RWPE1 (cell line): ENCODE results near the gene EIF5AL1.
"Not testable (repeated sequence)": the region's sequence is repeated elsewhere in the genome, so short reads cannot be mapped to it uniquely, and the experiment has no call there.

ENCODE experiments used
- CTCF ChIA-PET: fragments of 350-600 bp; sonication (Branson Sonifier 250); formaldehyde crosslinking; extraction: SDS; loops from one replicate; lab custom pipeline; 2021; lab: Yijun Ruan, JAX
- POLR2A ChIA-PET: fragments of 400-600 bp; formaldehyde crosslinking; extraction: SDS; loops from one replicate; lab custom pipeline; 2020; ENCODE audit warnings: antibody characterized with exemption; ENCODE audit not compliant: low non-redundant PET; lab: Yijun Ruan, JAX
- DNase-seq: peaks from one replicate; pipeline ENCODE4 v3.0.0; 2012; ENCODE audit warnings: low spot score
- H3K27ac ChIP-seq: fragments of 450-650 bp; 2 replicates; pipeline ENCODE4 v1.5.1; 2017
- CTCF ChIP-seq: fragments of 450-650 bp; conservative IDR thresholded peaks from 2 replicates; pipeline ENCODE4 v1.5.1; 2017; ENCODE audit warnings: low read depth, mild to moderate bottlenecking

Gene EIF5AL1

GRCh38 chr10:79507440-79508167, 4.7 kb upstream of the EIF5AL1 start:
- no peak overlapping the region for H3K27ac ChIP-seq
- CTCF ChIA-PET, result interaction anchor here (0.6 kb wide), 1 partner anchor 137 kb away, joined by 4 read pairs; no protein-coding TSS in a partner anchor
- no peak for DNase-seq
- POLR2A ChIA-PET, result no interaction called here
- TF ChIP-seq CTCF, result no peak

- DNase-seq, H3K27ac ChIP-seq, POLR2A ChIA-PET: not testable (repeated sequence)
- CTCF ChIA-PET, result interaction anchor here (0.6 kb wide), 1 partner anchor 13 kb away, joined by 3 read pairs; no protein-coding TSS in a partner anchor
Observed at GRCh38 chr10:79508245-79508644, 4.1 kb upstream of the EIF5AL1 start.

DNA sequence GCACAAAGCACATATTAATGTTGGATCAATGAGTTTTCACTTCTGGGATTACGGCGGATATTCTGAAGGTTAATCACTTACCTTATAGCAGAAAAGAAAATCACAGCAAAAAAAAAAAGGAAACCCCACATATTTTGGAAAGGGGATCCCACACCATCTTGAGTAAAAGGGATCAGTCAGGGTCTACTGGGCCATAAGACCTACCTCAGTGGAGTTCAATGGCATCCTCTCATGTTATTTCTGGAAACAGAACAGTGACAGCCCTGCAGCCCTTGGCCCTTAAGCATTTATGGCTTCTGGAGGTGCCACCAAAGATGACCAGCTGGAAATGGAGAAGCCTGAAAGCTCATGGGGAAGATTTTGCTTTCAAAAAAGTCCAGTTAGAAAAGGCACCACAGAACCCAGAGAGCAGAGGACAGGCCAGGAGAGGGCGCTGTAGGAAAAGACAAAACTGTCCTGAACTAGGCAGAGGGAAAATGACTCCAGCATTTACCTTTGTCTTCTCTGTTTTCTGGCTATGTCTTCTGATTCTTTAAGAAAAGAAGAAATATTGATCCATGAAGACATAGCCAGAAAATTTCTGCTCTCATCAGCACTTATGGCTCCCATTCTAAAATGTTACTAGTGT, 2.9 kb upstream of the EIF5AL1 start:
- CTCF ChIA-PET, H3K27ac ChIP-seq, DNase-seq, POLR2A ChIA-PET: not testable (repeated sequence)

GRCh38 chr10:79509934-79510508, 2.3 kb upstream of the EIF5AL1 start:
- POLR2A ChIA-PET, H3K27ac ChIP-seq, DNase-seq, CTCF ChIA-PET: not testable (repeated sequence)

- POLR2A ChIA-PET, DNase-seq, H3K27ac ChIP-seq, CTCF ChIA-PET: not testable (repeated sequence)
Observed at GRCh38 chr10:79516532-79517205, 4.3 kb downstream of the EIF5AL1 start.

GRCh38 chr10:79517567-79517966, 5.2 kb downstream of the EIF5AL1 start:
- POLR2A ChIA-PET, DNase-seq, H3K27ac ChIP-seq: not testable (repeated sequence)
- CTCF ChIA-PET, result interaction anchor here (0.6 kb wide), 2 partner anchors 74 to 411 kb away, joined by 3 to 4 read pairs; no protein-coding TSS in a partner anchor

GRCh38 chr10:79521751-79522150, 9.4 kb downstream of the EIF5AL1 start:
- H3K27ac ChIP-seq, CTCF ChIA-PET, DNase-seq, POLR2A ChIA-PET: not testable (repeated sequence)

DNA sequence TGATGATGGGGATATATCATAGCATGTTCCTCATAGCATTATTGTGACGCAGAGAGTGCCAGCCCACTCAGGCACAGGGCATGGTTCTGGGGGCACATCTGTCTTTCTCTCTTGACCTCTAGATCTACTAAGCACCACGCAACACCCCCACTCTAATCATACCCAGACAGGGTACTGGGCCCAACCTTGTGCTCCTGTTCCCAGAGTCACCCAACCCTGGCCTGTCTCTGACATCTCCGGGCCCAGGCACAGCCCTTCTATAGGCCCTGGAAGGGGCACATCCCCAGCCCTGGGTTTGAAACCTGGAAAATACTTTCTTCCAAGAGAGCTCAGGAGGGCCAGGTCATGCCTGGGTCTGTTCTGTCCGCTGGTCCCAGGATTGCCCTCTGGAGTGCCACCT, 10.1 kb downstream of the EIF5AL1 start:
- CTCF ChIA-PET, DNase-seq, POLR2A ChIA-PET, H3K27ac ChIP-seq: not testable (repeated sequence)

DNA sequence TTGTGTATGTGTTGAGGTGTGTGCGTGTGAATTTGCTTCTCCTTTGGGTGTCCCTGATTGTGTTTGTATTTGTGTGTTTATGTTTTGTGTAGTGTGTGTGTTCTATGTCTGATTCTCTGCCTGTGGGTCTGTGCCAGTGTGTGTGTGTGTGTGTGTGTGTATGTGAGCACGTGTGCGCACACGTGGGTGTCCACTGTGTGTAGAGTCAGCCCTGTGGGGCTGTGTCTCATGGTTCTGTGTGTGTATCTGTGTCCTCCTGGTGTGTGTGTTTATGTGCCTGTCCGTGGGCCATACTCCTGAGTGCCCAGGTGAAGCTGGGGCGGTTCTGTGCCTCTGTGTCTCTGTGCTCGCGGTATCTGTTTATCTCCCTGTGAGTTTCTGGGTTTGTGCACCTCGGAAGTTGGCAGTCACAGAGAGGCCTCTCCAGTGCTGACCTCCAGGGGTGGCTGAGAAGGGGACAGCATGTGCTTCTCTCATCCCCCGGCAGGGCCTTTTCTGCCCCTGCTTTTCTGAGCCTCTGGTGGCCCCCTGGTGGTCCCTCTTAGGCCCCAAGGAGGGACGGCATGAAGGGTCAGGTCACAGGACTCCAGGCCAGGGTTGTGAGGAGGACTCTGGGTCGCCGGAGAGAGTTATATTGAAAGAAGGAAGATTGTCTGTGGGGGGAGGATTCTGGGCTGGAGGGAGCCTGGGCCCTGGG, 11.0 kb downstream of the EIF5AL1 start:
- POLR2A ChIA-PET, DNase-seq, CTCF ChIA-PET, H3K27ac ChIP-seq: not testable (repeated sequence)

- POLR2A ChIA-PET, result not testable (repeated sequence)
Observed at GRCh38 chr10:79525049-79525710, 12.8 kb downstream of the EIF5AL1 start.

GRCh38 chr10:79528261-79528660, 15.9 kb downstream of the EIF5AL1 start:
- DNase-seq, POLR2A ChIA-PET, H3K27ac ChIP-seq, CTCF ChIA-PET: not testable (repeated sequence)

More at GRCh38 chr10:79525049-79525710, 12.8 kb downstream of the EIF5AL1 start:
- DNase-seq, H3K27ac ChIP-seq, CTCF ChIA-PET: not testable (repeated sequence)

DNA sequence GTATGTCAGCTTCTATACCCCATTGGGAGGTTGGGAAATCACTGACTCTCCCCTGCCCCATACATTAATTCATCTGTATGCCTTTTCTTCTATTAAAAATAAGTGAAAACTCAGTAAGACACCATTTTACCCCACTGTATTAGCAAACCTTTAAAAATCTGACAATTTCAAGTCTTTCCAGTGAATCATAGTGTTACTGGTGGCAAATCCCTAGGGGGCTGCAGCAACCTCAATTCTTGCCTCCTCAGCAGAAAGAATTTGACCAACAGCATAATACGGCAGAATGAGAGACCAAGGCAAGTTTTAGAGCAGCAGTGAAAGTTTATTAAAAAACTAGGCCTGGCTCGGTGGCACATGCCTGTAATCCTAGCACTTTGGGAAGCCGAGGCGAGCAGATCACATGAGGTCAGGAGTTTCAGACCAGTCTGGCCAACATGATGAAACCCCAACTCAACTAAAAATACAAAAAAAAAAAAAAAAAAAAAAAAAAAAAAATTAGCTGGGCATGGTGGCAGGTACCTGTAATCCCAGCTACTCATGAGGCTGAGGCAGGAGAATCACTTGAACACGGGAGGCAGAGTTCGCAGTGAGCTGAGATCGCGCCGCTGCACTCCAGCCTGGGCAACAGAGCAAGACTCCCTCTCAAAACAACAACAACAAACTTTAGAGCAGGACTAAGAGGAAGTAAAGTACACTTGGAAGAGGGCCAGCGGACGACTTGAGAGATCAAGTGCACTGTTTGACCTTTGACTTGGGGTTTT, 21.0 kb downstream of the EIF5AL1 start:
- CTCF ChIA-PET, result not testable (repeated sequence)

GRCh38 chr10:79533903-79534175, 21.5 kb downstream of the EIF5AL1 start:
- H3K27ac ChIP-seq, CTCF ChIA-PET, DNase-seq, POLR2A ChIA-PET: not testable (repeated sequence)

More for the DNA sequence above, 21.0 kb downstream of the EIF5AL1 start:
- POLR2A ChIA-PET, DNase-seq, H3K27ac ChIP-seq: not testable (repeated sequence)

GRCh38 chr10:79538311-79538710, 26.0 kb downstream of the EIF5AL1 start:
- H3K27ac ChIP-seq, DNase-seq, POLR2A ChIA-PET: not testable (repeated sequence)
- CTCF ChIA-PET, result interaction anchor here (0.6 to 1.6 kb wide), 2 partner anchors 388 to 509 kb away, joined by 3 to 8 read pairs; no protein-coding TSS in a partner anchor
